ENCODE data around the gene UFL1. TPM values are rescaled to one million over a fixed set of nuclear protein-coding genes. Genes with fewer than 3 reads are reported as not detected.
"Not testable (repeated sequence)": the region's sequence is repeated elsewhere in the genome, so short reads cannot be mapped to it uniquely, and the experiment has no call there.

Gene UFL1
- total RNA-seq: 23.4 TPM
- long read RNA-seq, full-length matches to known transcripts: 15 of 38 reads
- long read RNA-seq, partial matches to known transcripts: 20 of 38 reads
- long read RNA-seq, other reads (novel, unspliced or antisense): 3 of 38 reads

DNA sequence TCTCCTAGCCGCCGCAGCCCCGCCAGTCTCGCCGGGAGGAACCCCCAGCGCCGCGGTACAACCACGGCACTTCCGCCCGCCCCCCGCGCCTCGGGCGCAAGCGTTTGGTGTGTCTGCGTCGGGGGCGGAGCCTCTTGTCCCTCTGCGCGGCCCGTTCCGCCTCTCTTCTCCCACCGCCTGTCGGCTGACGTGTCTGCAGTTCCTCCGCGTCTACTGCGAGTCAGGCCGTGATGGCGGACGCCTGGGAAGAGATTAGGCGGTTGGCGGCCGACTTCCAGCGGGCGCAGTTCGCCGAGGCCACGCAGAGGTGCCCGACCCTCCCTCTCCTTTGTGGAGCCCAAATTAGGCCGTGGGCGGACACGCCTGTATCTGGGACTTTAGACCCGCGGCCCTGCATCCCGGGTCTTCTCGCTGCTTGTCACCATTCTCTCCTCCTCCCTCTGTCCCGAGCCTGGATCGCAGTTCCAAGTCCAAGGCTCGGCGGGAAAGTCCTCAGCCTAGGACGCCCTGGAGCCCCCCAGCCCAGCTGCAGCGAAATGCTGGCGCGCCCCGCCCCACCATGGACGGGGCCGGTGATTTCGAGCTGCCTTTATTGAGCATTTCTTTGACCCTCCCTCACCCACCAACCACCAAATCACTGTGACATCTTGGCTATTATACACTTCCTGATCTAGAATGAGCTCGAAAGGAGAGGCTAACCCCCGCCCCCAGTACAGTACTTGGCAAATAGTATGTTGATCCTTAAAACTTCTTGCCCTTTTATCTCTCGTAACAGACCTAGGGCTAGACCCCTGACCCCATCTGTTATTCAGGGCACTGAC is at the start of gene UFL1:
TSS of gene UFL1 (plus strand) at position 163 of the 821 bp plus-strand sequence. CDS start at position 231, 68 bp downstream.
- ATAC-seq (peak; percentile 100), DNase-seq (peak; percentile 98)
- intact Hi-C loops (cut with micrococcal nuclease): no loop called here

DNA sequence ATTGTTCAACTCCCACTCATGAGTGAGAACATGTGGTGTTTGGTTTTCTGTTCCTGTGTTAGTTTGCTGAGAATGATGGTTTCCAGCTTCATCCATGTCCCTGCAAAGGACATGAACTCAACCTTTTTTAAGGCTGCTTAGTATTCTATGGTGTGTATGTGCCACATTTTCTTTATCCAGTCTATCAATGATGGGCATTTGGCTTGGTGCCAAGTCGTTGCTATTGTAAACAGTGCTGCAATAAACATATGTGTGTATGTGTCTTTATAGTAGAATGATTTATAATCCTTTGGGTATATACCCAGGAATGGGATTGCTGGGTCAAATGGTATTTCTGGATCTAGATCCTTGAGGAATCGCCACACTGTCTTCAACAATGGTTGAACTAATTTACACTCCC is 49.3 kb upstream of the UFL1 start:
- ATAC-seq; intact Hi-C loops (cut with micrococcal nuclease); DNase-seq: not testable (repeated sequence)

DNA sequence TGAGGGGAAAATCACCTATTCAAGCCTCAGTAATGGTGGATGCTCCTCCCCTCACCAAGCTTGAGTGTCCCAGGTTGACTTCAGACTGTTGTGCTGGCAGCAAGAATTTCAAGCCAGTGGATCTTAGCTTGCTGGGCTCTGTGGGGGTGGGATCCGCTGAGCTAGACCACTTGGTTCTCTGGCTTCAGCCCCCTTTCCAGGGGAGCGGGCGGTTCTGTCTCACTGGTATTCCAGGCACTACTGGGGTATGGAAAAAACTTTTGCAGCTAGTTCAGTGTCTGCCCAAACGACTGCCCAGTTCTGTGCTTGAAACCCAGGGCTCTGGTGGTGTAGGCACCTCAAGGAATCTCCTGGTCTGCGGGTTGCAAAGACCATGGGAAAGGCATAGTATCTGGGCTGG is 42.9 kb upstream of the UFL1 start:
- intact Hi-C loops (cut with micrococcal nuclease): no loop called here
- ATAC-seq: no peak
- DNase-seq: no peak

DNA sequence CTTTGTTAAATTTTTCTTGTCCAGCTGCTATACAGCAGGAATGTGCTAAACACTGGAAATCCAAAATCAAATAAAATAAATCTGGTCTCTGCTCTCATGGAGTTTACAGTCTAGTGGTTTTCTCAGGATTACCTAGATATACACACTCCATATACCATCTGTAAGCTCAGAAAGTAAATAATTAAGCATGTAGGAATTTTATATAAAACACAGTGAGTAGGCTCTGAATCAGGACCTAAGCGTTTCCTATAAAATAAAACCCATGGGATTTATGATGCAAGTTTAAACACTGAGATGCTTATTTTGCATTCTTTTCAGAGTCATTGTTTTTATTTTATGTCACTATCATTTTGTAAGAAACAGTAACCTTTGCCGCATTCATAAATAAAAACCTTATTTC is 29.7 kb upstream of the UFL1 start:
- intact Hi-C loops (cut with micrococcal nuclease): no loop called here
- no peak for ATAC-seq
- no peak for DNase-seq

DNA sequence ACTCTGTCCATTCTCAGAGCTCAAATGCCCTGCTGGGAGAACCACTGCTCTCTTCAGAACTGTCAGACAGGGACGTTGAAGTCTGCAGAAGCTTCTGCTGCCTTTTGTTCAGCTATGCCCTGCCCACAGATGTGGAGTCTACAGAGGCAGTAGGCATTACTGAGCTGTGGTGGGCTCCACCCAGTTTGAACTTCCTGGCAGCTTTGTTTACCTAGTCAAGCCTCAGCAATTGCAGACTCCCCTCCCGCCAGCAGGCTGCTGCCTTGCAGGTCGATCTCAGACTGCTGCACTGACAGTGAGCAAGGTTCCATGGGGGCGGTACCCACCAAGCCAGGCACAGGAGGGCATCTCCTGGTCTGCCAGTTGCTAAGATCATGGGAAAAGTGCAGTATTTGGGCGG is 21.8 kb upstream of the UFL1 start:
- ATAC-seq: no peak
- DNase-seq: no peak
- intact Hi-C loops (cut with micrococcal nuclease): no loop called here

DNA sequence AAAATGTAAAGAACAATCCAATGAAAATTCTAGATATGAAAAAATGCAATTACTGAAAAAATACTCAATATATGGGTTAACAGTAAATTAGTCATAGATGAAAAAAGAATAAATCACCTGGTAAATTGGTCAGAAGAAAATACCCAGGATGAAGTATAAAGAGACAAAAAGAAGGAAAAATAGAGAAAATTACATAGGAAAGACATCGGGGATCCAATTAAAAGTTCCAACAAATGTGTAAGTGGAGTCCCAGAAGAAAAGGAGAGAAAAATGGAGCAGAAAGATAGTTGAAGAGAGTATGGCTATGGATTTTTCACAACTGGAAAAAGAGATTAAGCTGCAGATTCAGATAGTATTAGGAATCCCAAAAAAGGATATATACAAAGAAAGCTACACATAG is 18.7 kb upstream of the UFL1 start:
- ATAC-seq (no peak), DNase-seq (no peak)
- intact Hi-C loops (cut with micrococcal nuclease): no loop called here

DNA sequence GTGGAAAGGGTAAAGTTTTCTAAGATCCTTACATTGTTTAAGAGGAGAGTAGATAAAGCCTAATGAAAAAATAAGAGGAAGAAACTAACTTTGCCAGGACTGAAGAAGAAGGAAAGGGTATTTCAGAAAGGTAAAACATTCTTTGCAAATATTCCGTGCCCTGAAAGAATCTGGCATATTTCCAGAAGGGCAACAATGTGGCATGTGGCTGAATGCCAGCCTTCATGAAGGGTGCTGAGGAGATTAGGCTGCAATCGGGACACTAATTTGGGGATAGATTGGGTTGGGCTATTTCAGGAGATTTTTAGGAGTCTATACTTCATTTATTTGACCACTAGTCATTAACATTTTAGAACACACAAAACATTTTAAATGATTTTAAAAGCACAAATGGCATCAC is 16.2 kb upstream of the UFL1 start:
- ATAC-seq: no peak
- intact Hi-C loops (cut with micrococcal nuclease): no loop called here
- DNase-seq: no peak

DNA sequence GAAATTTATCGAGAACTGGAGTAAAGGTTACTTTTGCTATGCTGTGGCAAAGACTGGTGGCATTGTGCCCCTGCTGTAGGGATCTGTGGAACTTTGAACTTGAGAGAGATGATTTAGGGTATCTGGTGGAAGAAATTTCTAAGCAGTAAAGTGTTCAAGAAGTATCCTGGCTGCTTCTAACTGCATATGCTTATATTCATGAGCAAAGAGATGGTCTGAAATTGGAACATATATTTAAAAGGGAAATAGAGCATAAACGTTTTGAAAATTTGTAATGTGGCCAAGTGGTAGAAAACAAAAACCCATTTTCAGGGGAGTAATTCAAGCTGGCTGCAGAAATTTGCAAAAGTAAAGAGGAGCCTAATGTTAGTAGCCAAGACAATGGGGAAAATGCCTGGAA is 12.3 kb upstream of the UFL1 start:
- no peak for ATAC-seq
- no peak for DNase-seq
- intact Hi-C loops (cut with micrococcal nuclease): no loop called here

DNA sequence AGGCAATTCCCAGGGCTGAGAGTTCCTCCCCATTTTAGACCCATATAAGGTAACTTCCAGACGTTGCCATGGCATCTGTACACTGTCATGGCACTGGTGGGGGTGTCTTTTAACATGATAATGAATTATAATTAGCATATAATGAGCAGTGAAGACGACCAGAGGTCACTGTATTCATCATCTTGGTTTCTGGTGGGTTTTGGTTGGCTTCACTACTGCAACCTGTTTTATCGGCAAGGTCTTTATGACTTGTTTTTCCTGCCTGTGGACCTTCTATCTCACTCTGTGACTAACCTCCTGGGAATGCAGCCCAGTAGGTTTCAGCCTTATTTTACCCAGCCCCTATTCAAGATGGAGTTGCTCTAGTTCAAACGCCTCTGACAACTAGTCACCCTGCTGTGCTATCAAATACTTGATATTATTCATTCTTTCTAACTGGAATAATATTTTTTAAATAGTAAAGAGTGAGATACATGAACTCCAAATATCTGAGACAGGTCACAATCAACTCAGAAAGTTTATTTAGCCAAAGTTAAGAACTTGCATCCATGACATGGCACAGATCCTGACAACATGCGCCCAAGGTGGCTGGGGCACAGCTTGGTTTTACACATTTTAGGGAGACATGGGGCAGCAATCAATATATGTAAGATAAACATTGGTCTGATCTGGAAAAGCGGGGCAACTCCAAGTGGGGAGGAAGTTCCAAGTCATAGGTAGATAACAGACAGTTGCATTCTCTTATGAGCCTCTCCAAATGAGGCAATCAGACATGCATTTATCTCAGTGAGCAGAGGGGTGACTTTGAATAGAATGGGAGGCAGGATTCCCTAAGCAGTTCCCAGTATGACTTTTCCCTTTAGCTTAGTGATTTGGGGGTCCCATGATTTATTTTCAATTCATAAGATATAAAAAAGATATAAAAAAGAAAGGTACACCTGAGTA is 1.2 kb upstream of the UFL1 start:
- ATAC-seq (no peak), DNase-seq (no peak)
- intact Hi-C loops (cut with micrococcal nuclease): no loop called here

DNA sequence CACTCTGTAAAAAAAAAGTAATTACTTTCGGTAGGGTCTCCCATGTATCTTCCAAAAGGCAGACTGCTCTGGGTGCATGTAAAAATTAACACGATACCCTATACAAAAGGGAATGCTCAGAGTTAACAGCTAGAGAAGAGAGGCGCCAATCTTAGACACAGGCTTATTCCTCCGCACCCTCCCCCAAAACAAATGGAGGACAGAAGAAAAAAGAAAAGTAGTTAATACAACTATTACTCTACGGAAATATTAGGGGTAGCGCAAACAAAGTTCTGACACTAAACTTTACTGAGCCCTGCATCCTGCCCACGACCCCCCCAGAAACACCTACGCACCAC is 331 bp upstream of the UFL1 start:
- intact Hi-C loops (cut with micrococcal nuclease): no loop called here
- ATAC-seq (peak; percentile 52), DNase-seq (no peak)

DNA sequence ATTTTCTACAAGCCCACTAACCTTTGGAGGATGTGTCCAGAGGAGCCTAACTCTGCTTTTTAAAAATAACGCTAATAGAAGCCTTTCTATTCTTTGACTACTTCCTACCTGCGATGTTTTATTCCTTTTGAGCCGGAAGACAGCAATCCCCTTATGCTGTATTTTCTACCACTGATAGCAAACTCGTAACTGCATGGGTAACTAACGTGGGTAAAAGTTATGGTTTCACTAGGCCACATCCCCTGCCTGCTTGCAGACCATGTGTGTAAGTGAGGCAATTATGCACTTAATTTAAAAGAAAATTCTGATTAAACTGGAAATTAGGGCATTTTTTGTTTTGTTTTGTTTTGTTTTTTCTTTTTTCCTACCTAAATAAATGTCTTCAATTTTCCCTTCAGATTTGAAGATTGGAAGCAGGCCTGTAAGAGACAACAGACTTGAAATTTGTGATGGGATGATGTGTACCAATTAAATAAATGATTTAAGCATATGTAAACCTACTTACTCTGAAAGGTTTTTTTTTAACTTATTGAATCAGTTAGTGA is 931 bp downstream of the UFL1 start:
- no peak for DNase-seq
- intact Hi-C loops (cut with micrococcal nuclease): no loop called here
- ATAC-seq: peak; percentile 5

DNA sequence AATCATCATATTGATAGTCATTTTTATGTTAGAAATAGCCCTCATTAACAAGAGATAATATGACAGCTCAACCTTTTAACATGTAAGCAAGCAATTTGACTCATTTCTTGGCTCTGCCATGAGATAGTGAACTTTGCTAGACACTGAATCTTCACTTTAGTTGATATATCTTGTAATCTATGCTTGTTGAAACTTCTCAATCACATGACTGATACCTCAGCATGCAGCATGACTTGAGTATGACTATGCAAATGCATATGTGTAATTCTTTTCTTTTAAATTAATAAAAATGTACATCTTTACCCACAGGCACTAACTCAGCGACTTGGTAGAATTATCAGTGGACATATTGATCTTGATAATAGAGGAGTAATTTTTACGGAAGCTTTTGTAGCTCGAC is 6.6 kb downstream of the UFL1 start:
- ATAC-seq: no peak
- intact Hi-C loops (cut with micrococcal nuclease): no loop called here
- no peak for DNase-seq

DNA sequence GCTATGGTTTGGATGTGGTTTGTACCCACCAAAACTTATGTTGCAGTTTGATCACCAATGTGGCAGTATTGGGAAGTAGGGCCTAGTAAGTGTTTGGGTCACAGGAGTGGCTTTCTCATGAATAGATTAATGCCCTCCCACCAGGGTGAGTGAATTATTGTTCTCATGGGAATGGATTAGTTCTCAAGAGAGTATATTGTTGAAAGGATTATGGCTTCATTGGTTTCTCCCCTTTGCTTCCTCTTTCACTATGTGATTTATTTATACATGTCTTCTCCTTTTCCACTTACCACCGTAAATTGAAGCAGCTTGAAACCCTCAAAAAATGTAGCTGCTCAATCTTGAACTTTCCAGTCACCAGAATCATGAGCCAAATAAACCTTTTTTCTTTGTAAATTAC is 10.8 kb downstream of the UFL1 start:
- ATAC-seq (no peak), DNase-seq (no peak)
- intact Hi-C loops (cut with micrococcal nuclease): no loop called here

DNA sequence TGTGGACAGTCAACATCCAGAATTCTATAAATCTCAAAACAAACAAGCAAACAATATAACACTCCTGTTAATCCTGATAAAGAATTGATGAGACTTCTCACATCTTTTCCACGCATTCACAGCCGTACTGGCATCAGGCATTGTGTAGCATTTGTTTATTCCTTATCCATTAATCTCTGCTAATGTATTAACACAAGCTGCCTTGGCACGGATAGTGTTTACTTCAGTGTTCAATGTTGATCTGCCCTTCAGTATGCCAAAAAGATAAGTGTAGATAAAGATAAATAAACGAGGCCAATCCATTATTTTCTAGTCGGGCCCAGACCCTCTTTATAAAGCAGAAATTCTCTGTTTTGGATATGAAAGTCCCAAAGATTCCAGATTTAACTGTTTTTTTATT is 16.1 kb downstream of the UFL1 start:
- no peak for DNase-seq
- ATAC-seq: no peak
- intact Hi-C loops (cut with micrococcal nuclease): no loop called here

DNA sequence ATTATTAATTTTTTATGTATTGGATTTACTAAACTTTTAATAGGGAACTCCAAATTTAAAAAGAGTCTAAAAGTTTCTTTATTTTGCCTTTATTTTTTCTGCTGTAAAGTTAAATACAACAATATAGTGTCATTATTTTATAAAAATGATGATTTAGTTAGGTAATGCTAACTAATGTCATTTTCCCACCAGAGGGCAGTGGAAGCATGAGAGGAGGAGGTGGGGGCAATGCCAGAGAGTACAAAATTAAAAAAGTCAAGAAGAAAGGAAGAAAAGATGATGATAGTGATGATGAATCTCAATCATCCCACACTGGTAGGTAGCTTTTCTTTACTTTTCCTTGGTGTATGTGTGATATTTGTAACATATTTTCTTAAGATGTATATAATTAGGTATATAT is 21.1 kb downstream of the UFL1 start:
- DNase-seq (no peak), ATAC-seq (no peak)
- intact Hi-C loops (cut with micrococcal nuclease): loop anchor here (10.0 kb wide), 1 partner anchor 352 kb away; the partner anchor contains the start of gene NDUFAF4

DNA sequence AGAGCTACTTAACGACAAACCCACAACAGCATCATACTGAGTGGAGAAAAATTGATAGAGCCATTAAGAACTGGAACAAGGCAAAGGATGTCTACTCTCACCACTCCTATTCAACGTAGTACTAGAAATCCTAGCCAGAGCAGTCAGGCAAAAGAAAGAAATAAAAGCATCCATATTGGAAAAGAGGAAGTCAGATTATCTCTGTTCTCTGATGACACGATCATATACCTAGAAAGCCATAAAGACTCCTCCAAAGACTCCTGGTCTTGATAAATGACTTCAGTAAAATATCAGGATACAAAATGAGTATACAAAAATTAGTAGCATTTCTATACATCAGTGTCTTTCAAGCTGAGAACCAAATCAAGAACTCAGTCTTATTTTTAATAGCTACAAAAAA is 24.3 kb downstream of the UFL1 start:
- no peak for DNase-seq
- no peak for ATAC-seq
- intact Hi-C loops (cut with micrococcal nuclease): loop anchor here (10.0 kb wide), 1 partner anchor 349 kb away; the partner anchor contains the start of gene NDUFAF4

DNA sequence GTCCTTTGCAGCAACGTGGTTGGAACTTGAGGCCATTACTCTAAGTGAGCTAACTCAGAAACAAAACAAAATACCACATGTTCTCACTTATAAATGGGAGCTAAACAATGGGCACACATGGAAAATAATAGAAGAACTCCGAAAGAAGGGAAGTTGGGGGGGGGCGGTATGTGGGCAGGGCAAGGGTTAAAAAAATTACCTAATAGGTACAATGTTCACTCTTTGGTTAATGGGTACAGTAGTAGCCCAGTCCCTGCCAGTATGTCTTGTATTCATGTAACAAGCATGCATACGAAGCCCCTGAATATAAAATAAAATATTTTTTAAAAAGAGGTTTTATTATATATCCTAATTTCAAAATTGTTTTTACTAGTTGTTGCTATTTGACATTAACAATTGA is 26.0 kb downstream of the UFL1 start:
- no peak for ATAC-seq
- intact Hi-C loops (cut with micrococcal nuclease): loop anchor here (10.0 kb wide), 1 partner anchor 347 kb away; the partner anchor contains the start of gene NDUFAF4
- DNase-seq: no peak

DNA sequence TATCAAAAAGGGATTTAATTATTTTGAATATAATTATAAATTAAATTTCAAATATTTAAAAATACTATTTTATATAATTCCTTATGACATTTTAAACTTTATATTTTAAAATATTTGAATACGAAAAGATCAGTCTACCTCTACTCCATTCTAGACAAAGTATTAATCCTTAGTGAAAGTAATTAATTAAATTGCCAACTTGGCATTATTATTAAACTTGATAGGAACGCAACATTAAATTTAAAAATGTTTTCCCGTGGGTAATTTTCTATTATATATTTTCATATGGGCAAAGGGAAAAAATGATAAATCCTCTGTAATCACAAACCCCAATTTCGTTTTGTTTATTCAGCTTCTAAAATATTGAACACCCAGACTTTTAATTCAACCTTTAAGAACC is 33.0 kb downstream of the UFL1 start:
- intact Hi-C loops (cut with micrococcal nuclease): no loop called here
- ATAC-seq: no peak
- no peak for DNase-seq

DNA sequence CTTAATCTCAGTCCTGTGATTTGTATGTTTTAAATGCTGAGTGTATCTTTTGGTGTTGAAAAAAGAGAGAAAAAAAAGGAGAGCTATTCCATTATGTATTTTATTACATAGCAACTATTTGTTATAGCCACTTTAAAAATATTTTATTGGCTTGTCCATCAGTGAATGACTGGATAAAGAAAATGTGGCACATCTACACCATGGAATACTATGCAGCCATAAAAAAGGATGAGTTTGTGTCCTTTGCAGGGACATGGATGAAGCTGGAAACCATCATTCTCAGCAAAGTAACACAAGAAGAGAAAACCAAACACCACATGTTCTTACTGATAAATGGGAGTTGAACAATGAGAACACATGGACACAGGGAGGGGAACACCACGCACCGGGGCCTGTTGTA is 38.1 kb downstream of the UFL1 start:
- intact Hi-C loops (cut with micrococcal nuclease); ATAC-seq; DNase-seq: not testable (repeated sequence)

DNA sequence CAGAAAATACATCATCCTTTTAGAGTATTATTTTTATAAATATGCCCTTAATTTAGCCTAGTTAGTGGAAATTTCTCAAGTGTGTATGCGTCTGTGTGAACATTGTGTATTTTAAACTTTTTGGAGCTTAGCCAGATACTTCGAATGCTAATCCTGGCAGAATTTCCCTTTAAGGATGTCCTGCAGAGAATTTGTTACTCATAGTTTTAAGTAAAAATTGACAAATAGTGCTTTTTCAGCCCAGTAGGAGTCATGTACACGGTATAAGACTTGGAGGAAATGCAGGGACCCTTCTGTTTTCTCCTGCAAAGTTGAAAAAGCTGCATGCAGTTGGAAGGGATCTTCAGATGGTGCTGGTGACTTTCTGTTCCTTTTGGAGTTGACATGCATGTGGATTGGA is 41.3 kb downstream of the UFL1 start, which contains the start of gene FHL5:
TSS of gene FHL5 (plus strand) at position 243 of the 400 bp plus-strand sequence. CDS start 40,486 bp downstream, outside the sequence.
- ATAC-seq: no peak
- intact Hi-C loops (cut with micrococcal nuclease): no loop called here
- DNase-seq: no peak
